GM21717 (cell line): ENCODE data around the gene EIF4G3.
"Not testable (repeated sequence)": the region's sequence is repeated elsewhere in the genome, so short reads cannot be mapped to it uniquely, and the experiment has no call there.

Experiments
- ATAC-seq: cut with Tn5 transposase; IDR thresholded peaks from one replicate; pipeline ENCODE4 v1.9.1; 2021; ENCODE audit warnings: mild to moderate bottlenecking, moderate library complexity; ENCODE audit not compliant: unreplicated experiment

The EIF4G3 gene

GRCh38 chr1:20962576-20963258 is 214.0 kb downstream of the EIF4G3 start:
- no peak for ATAC-seq

DNA sequence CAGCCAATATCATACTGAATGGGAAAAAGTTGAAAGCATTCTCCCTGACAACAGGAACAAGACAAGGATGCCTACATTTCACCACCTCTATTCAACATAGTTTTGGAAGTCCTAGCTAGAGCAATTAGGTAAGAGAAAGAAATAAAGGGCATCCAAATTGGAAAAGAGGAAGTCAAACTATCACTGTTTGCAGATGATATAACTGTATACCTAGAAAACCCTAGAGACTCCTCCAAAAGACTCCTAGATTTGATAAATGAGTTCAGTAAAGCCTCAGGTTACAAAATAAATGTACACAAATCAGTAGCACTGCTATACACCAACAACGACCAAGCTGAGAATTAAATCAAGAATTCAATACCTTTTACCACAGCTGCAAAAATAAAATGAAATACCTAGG is 218.3 kb downstream of the EIF4G3 start:
- no peak for ATAC-seq

DNA sequence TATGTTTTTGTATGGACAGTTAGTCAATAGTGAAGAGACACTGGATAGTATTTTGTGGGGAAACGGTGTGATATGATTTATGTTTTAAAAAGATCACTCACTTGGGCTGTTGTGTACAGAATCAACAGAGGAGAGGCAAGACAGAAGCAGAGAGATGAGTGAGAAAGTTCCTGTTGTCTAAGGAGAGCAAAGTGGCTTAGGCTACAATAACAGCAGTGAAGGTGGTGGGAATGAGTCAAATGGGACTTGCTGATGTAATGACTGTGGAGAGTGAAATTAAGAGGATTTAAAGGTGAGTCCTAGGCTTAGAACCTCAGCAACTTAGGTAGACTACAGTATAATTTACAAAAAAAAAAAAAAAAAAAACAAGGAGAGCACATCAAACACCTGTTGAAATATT is 220.4 kb downstream of the EIF4G3 start:
- ATAC-seq: no peak

DNA sequence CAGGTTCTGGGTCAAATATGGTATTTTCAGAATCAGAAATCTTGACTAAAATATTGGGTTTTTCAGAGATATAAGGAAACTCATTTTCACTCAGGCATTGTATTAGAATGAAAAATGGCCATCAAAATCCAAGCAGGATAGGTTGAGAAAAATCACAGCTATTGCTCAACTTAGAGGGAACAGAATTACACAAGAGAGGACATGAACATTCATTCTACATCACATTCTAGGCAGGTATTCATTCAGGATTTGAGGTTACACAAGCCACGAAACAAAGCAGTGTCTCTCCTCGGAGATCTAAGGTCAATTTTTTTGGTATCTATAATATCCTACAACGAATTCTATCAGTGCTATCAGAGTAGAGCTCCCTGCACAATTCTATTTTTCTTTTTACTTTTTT is 226.0 kb downstream of the EIF4G3 start:
- no peak for ATAC-seq

DNA sequence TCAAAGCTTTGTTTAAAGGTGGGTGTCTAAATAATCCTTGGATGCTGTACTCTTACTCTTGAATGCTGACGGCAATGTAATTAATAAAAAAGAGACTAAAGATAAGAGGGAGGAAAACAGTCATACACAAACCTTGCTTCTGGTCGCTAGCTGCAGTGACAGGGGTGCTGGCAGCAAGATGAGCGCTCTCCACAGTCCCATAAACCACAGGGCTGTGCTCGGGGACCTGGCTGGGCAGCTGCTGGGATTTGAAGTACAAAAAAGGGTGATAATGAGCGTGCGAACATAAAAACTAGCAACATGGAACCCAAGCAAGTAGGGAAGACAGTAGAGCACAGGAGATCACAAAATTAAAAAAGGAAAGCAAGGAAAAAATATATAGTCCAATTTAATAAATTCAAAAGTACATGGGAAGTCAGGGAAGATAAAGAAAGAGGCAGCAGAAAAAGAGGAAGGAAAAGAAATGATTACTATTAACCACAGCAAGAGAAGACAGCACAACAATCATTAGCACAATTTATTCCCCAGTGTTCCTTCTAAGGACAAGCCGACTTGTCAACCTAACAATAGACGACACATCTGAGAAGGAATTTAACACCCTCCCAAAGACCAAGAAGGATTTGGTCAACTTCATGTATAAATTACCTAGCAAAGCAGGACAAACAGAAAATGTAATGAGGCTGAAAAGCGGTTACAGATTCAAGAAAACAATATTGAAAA is 226.7 kb downstream of the EIF4G3 start:
- ATAC-seq: no peak

DNA sequence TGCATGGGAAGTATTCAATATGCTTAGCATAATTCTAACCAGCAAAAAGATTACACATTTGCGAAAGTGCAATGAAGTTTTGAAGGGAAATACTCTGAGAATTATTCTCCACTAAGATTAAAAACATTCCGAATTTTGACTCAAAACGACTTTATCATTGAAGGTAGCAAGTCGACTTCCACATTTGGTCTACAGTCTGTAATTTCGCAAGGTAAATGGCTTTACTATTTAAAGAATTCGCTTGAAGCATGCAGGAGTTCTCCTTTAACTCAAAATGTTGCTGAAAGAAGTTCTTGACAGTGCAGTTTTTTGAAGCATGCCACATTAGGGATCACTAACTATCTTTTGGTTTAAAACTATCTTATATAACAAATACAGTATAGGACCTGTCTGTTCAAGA is 228.6 kb downstream of the EIF4G3 start:
- ATAC-seq: no peak

DNA sequence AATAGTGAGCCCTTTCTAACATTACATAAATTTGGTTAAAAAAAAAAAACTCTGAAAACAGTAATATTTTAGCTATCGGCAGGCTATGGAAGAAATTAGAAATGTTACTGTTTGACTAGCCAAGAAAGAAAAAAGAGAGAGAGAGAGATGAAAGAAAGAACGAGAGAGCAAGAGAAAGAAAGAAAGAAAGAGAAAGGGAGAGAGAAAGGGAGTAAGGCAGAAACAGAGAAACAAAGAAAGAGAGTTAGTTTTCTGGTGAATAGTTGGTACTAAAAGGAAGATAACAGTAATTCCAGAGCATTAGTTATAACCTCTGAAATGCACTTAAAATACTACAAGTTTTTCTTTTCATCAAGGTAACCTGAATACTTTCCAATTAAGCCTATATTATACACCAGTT is 229.3 kb downstream of the EIF4G3 start:
- ATAC-seq: no peak

DNA sequence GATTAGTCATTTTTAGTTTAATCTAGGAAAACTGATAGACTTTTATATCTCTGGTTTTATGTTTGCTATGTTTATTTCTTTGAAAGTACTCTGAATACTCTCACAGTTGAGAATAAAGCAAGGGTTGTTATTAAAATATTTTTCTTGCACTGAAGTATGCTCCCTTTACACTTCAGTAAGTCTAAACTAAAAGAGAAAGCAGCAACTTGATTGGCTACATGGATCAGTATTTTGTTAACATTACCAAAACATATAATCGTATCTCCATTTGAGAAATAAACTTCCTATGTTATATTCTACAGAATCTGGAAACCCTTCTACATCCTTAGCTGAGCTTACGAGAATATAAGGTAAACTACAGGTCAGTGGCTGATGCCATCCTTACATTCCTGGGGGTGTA is 240.1 kb downstream of the EIF4G3 start:
- no peak for ATAC-seq

DNA sequence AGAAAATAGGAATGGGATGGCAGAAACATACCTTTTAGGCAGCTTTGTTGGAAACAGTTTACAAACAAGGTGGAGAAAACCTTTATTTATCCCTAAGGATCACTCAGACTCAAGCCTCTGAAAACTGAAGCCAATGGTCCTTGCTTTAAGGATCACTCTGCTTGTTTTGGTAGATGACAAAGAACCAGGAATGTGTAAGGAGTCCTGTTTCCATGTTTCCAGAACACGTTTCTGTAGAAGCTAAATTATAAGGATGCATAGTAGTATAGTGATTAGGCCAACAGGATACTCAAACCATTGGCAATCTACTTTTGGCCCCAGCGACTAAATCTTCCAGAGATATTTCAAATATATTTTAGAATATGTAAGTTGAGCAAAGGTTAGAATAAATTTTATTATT is 240.5 kb downstream of the EIF4G3 start:
- no peak for ATAC-seq

GRCh38 chr1:20935717-20936116 is 241.0 kb downstream of the EIF4G3 start:
- no peak for ATAC-seq

- ATAC-seq: no peak
These were observed 244.2 kb downstream of the EIF4G3 start for GRCh38 chr1:20932437-20932977.

DNA sequence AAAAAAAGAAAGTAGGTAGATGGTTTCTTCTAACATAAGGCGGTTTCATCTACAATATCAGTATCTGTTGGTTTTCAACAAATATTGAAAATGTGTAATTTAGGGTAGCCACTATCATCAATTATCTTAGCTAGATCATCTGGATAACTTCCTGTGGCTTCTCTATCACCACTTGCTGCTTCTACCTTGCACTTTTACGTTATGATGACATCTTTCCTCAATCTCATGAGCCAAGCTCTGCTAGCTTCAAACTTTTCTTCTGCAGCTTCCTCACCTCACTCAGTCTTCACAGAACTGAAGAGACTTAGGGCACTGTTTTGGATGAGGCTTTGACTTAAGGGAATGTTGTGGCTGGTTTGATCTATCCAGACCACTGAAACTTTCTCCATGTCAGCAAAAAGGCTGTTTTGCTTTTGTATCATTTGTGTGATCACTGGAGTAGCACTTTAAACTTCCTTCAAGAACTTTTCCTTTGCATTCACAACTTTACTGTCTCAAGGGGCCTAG is 244.7 kb downstream of the EIF4G3 start:
- no peak for ATAC-seq

- ATAC-seq: no peak
These were observed 246.3 kb downstream of the EIF4G3 start for GRCh38 chr1:20930427-20930826.

GRCh38 chr1:20928146-20928545 is 248.6 kb downstream of the EIF4G3 start:
- ATAC-seq: no peak

- no peak for ATAC-seq
These were observed 255.4 kb downstream of the EIF4G3 start for GRCh38 chr1:20921285-20921684.

GRCh38 chr1:20913242-20913641 is 263.5 kb downstream of the EIF4G3 start:
- no peak for ATAC-seq

GRCh38 chr1:20907526-20907925 is 269.2 kb downstream of the EIF4G3 start:
- ATAC-seq: not testable (repeated sequence)

DNA sequence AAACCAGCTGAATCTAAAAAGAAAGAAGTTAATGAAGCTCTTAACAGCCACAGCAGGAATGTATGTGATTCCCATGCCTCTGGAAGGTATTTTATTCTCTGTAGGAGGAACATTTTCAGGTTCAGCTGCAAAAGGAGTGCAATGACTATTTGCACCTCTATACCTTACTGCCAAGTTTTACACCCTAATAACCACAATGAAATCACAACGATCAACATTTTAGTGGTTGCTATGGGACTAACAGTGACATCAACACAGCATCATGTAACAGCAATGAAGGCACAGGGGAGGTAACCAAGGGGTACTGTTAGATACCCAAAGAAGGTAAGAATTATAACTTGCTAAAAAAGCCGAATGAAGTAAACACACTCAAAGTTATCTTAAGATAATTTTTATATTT is 273.3 kb downstream of the EIF4G3 start:
- no peak for ATAC-seq

DNA sequence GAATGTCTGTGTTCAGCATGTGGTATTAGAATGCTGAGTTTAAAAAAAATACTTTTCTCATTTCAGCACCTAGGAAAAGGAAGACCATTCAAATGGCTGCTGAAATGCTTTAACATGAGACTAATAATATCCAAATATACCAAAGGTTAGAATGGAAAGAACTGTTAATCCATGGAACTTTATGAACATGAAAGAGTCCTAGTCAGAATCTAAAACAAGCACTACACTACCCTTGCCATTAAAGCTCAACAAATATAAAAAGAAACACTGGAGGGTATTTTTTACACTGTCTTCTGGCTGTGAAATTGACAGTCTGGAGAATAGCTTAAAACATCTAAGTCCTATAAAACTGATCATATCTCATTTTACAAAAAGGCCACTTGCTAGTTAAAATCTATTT is 276.6 kb downstream of the EIF4G3 start:
- ATAC-seq: no peak

DNA sequence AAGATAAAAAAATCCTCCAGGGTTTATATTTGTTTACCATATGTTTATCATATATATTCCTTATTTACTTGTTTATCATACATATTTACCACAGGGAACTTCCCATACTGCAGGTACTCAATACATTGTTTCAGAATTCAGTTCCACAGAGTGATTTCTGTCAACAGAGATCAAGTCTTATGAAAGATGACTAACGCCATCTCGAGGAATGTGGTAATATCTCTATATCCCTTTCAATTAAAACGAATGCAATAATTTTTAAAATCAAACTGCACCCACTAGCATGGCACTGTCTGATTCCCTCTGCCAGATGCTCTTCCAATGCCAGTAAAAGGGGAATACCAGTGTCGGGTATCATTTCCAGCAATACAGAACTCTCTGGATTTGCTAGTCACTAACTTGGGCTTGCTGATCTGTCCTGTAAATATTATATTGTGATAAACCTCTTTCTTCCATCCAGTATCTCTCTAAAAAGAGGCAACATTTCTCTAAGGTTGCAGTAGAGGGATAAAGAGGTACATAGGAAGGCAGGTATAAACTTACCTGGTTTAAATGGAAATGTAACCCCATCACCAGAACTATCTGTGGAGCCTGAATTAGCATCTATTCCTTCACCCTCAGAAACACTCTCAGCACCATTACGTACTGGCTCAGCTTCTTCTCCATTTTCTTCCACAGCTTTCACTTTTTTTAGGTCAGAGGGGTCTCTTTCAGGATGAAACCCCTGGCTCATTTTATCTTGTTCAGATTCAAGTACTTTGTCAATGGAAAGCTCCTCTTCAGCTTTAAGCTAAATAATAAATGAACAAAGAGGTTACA is 277.3 kb downstream of the EIF4G3 start:
- no peak for ATAC-seq

- ATAC-seq: no peak
These were observed 279.9 kb downstream of the EIF4G3 start for GRCh38 chr1:20896826-20897225.
